Sigmoid colon (tissue), 4 donors: ENCODE results near the gene HEATR5A.

Source experiments
- CTCF ChIP-seq, 4 experiments: fragments of 450-650 bp in 3 of 4; fragments of 200-600 bp in 1 of 4; IDR thresholded peaks; one replicate each; pipeline ENCODE4 v1.5.1; 2016 to 2019; ENCODE audit warnings: antibody characterized with exemption in 4 of 4, mild to moderate bottlenecking in 3 of 4, moderate library complexity in 2 of 4
- EP300 ChIP-seq, 4 donors: sonication (generic); formaldehyde crosslinking; IDR thresholded peaks; one replicate each; pipeline ENCODE4 v1.6.1; 2017; ENCODE audit warnings: antibody characterized with exemption in 4 of 4
- POLR2A ChIP-seq, 2 donors: fragments of 450-650 bp; IDR thresholded peaks; one replicate each; pipeline ENCODE4 v1.6.1; 2016; ENCODE audit warnings: antibody characterized with exemption in 2 of 2, mild to moderate bottlenecking in 2 of 2, moderate library complexity in 2 of 2

GRCh38 chr14:31340297-31341063 lies 79.9 kb downstream of the HEATR5A start:
- TF ChIP-seq EP300 (IDR thresholded peaks at IDR 0.05) (no peak), POLR2A (IDR thresholded peaks at IDR 0.05) (no peak), CTCF (IDR thresholded peaks at IDR 0.05) (no peak)
